Lower lobe of right lung (tissue), 2 donors: ENCODE data around the gene RNF123. TPM values are rescaled to one million over a fixed set of nuclear protein-coding genes. Genes with fewer than 3 reads are reported as not detected.
"Not testable (repeated sequence)": the region's sequence is repeated elsewhere in the genome, so short reads cannot be mapped to it uniquely, and the experiment has no call there.

Source experiments
- ATAC-seq, 2 donors: fragments of 200-7000 bp; cut with Tn5 transposase; one replicate each; pipeline ENCODE4 v1.9.1; 2020 to 2022; ENCODE audit warnings: mild to moderate bottlenecking in 2 of 2, moderate library complexity in 2 of 2
- DNase-seq: peaks from one replicate; pipeline ENCODE4 v3.0.0-alpha.2; 2020
- H3K27ac ChIP-seq: fragments of 200-600 bp; one replicate; pipeline ENCODE4 v1.8.0; 2022
- H3K27me3 ChIP-seq: fragments of 200-600 bp; one replicate; pipeline ENCODE4 v1.8.0; 2022; ENCODE audit warnings: low read depth
- H3K36me3 ChIP-seq: fragments of 200-600 bp; one replicate; pipeline ENCODE4 v1.8.0; 2022; ENCODE audit warnings: mild to moderate bottlenecking
- H3K4me1 ChIP-seq: fragments of 200-600 bp; one replicate; pipeline ENCODE4 v1.8.0; 2022
- H3K4me3 ChIP-seq: fragments of 200-600 bp; one replicate; pipeline ENCODE4 v1.8.0; 2022; ENCODE audit warnings: mild to moderate bottlenecking
- H3K9me3 ChIP-seq: fragments of 200-600 bp; one replicate; pipeline ENCODE4 v1.8.0; 2022
- intact Hi-C: fragments of 100-400 bp; cut with DNase I; formaldehyde crosslinking; loops from one replicate; pipeline ENCODE4 v1.11.0; 2022
- total RNA-seq: library from RNA; stranded (reverse); fragmentation: NEBNext Ultra II Directional; extraction: Animal tissue kit (Norgen Biotek cat#: 25700); gene quantifications from one replicate; pipeline ENCODE4 v1.2.1, GENCODE V29; 2021
- TF ChIP-seq, protein P1 (sequence below): fragments of 200-600 bp; IDR thresholded peaks from one replicate; pipeline ENCODE4 v1.8.0; 2022; ENCODE audit warnings: antibody characterized with exemption, mild to moderate bottlenecking
- donor health status: DM: no; HTN: yes; CAD: no; lungs with severe emphysema.

Gene RNF123
- total RNA-seq, 1 donor from 2014 or later: 42.9 TPM

DNA sequence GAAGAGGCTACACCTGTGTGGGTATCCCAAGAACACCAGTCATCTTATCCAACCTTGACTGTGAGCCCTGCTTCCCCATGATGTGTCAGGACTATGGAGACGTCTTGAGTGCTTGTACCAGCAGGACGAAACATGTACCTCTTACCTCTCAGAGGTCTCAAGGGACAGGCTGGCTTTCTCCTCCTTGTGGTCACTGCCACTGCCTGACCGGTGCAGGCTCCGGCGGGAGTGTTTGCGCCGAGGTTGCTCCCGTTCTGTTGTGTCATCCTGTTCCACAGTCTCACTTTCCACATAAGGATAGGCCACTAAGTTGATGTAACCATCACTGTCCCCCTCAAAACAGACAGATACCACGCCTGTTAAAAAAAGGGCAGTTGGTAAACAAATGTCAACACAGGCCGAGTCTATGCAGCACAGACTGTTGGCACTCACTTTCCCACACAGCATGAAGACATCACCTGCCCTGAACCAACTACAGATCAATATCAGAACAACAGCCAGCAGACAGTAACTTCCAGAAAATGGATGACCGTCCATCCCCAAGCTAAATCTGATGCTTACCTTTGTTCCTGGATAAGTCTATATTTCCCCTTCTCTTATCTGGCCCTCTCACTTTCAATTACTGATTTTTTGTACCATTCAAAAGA, 48.8 kb downstream of the RNF123 start:
- no peak for ATAC-seq
- H3K27ac ChIP-seq: no peak overlapping the region
- TF ChIP-seq, protein P1, sequence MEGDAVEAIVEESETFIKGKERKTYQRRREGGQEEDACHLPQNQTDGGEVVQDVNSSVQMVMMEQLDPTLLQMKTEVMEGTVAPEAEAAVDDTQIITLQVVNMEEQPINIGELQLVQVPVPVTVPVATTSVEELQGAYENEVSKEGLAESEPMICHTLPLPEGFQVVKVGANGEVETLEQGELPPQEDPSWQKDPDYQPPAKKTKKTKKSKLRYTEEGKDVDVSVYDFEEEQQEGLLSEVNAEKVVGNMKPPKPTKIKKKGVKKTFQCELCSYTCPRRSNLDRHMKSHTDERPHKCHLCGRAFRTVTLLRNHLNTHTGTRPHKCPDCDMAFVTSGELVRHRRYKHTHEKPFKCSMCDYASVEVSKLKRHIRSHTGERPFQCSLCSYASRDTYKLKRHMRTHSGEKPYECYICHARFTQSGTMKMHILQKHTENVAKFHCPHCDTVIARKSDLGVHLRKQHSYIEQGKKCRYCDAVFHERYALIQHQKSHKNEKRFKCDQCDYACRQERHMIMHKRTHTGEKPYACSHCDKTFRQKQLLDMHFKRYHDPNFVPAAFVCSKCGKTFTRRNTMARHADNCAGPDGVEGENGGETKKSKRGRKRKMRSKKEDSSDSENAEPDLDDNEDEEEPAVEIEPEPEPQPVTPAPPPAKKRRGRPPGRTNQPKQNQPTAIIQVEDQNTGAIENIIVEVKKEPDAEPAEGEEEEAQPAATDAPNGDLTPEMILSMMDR: no peak
- no peaks in the 10 kb centered on the region for H3K9me3 ChIP-seq
- H3K4me3 ChIP-seq: no peak overlapping the region
- no peak for DNase-seq
- peaks cover 61% of the 10 kb centered on the region for H3K36me3 ChIP-seq
- intact Hi-C loops: no loop called here
- no peaks in the 10 kb centered on the region for H3K27me3 ChIP-seq
- no peaks in the 10 kb centered on the region for H3K4me1 ChIP-seq

DNA sequence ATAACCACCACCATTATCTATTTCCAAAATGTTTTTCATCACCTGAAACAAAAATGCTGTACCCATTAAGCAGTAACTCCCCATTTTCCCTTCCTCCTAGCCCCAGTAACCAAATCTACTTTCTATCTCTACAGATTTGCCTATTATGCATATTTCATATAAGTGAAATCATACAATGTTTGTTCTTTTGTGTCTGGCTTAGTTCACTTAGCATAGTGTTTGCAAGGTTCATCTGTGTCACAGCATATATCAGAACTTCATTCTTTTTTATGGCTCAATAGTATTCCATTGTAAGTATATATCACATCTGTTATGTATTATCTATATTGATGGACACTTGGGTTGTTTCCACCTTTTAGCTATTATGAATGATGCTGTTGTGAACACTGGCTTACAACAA, 51.1 kb downstream of the RNF123 start:
- TF ChIP-seq, protein P1: no peak
- Histone ChIP-seq H3K27ac (no peak overlapping the region), H3K9me3 (no peaks in the 10 kb centered on the region), H3K27me3 (no peaks in the 10 kb centered on the region), H3K4me1 (no peaks in the 10 kb centered on the region), H3K36me3 (peaks cover 48% of the 10 kb centered on the region), H3K4me3 (no peak overlapping the region)
- ATAC-seq: no peak
- no peak for DNase-seq
- intact Hi-C loops: no loop called here

DNA sequence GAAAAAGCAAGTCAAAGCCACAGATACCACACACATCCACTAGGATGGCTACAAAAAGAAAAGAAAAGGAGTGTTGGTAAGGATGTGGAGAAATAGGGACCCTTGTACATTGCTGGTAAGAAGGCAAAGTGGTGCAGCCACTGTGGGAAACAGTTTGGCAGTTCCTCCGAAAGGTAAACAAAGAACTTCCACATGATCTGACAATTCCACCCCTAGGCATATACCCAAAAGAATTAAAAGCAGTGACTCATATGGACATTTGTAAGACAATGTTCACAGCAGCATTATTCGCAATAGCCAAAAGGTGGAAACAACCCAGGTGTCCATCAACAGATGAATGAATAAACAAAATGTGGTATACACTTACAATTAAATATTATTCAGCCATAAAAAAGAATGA, 56.6 kb downstream of the RNF123 start:
- Histone ChIP-seq H3K4me1 (peaks cover 6% of the 10 kb centered on the region), H3K27ac (no peak overlapping the region), H3K4me3 (no peak overlapping the region), H3K36me3 (peaks cover 48% of the 10 kb centered on the region), H3K9me3 (no peaks in the 10 kb centered on the region), H3K27me3 (no peaks in the 10 kb centered on the region)
- intact Hi-C loops: no loop called here
- TF ChIP-seq, protein P1: no peak
- DNase-seq (no peak), ATAC-seq (no peak)

DNA sequence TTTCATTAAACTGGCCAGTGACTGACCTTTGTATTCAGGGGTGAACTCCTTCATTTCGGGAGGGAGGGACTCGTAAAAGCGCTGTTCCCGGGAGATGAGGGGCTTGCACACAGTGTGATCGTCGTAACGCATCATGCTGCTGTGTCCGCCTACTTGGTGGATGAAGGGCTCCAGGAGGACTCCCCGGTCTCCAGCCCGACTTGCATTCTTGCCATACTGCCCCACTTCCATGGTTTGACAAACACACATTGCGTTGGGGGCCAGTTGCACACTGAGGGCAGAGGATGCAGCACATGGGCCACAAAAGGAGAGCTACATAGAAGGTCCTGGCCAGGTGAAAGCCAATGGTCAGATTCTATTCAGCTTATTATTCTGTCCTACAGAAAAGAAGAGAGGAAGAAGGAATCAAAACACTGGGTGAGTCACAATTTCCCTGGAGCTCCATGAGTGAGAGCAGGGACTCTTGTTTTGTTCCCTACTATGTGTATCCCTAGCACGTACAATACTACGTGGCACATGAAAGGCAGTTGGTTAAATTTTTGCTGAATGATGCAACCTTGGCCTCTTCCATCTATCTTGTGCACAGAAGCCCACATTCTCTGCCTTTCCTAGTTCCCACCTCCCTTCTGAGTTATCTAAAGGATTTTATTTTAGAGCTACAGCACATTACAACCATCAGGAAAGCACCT, 58.6 kb downstream of the RNF123 start:
- intact Hi-C loops: no loop called here

DNA sequence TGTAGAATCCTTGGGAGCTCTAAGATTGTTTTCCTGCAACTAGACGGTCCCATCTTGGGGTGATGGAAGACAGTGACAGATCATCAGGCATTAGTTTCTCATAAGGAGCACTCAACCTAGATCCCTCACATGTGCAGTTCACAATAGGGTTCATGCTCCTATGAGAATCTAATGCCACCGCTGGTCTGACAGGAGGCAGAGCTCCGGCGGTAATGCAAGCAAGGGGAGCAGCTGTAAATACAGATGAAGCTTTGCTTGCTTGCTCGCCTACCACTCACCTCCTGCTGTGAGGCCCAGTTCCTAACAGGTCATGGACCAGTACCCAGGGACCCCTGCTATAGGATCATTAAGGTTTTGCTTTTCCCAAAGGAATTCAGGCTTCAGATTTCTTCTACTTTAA, 59.5 kb downstream of the RNF123 start:
- H3K27ac ChIP-seq, H3K4me3 ChIP-seq, H3K27me3 ChIP-seq, DNase-seq, ATAC-seq, intact Hi-C loops, H3K9me3 ChIP-seq: not testable (repeated sequence)
- H3K36me3 ChIP-seq: peaks cover 41% of the 10 kb centered on the region
- peaks cover 11% of the 10 kb centered on the region for H3K4me1 ChIP-seq

More for the DNA sequence above, 58.6 kb downstream of the RNF123 start:
- ATAC-seq (no peak), DNase-seq (no peak)
- Histone ChIP-seq H3K4me3 (no peak overlapping the region), H3K27ac (no peak overlapping the region), H3K9me3 (no peaks in the 10 kb centered on the region), H3K27me3 (no peaks in the 10 kb centered on the region), H3K36me3 (peaks cover 48% of the 10 kb centered on the region), H3K4me1 (peaks cover 7% of the 10 kb centered on the region)
- TF ChIP-seq, protein P1: no peak

DNA sequence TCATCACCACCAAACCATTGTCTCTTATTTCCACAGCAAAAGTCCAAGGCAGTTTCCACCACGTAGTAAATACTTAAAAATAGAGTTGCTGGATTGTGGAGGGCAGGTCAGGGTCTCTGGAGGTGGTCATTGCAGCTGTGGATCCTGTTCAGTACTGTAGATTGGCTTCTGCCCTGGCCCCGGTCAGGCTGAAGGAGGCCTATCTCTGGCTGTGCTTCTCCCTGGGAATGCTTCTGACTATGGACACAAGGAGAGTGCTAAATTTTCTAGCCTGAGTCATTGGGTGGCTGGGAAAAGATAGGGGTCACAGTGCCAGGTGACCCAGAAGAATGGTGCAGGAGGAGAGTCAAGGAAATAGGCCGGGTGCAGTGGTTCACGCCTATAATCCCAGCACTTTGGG, 60.7 kb downstream of the RNF123 start:
- DNase-seq: no peak
- Histone ChIP-seq H3K36me3 (peaks cover 38% of the 10 kb centered on the region), H3K27me3 (no peaks in the 10 kb centered on the region), H3K4me3 (no peak overlapping the region), H3K4me1 (peaks cover 11% of the 10 kb centered on the region), H3K9me3 (no peaks in the 10 kb centered on the region), H3K27ac (no peak overlapping the region)
- TF ChIP-seq, protein P1: no peak
- intact Hi-C loops: no loop called here
- no peak for ATAC-seq
